CD4-positive, alpha-beta T cell treated with Interleukin-17A for 4 hours (primary cell): Measurements from ENCODE around the gene TLK2.

Experiments used
- DNase-seq: peaks from one replicate; pipeline ENCODE4 v3.0.0-alpha.2; 2020; ENCODE audit warnings: mixed read lengths

The TLK2 gene

DNA sequence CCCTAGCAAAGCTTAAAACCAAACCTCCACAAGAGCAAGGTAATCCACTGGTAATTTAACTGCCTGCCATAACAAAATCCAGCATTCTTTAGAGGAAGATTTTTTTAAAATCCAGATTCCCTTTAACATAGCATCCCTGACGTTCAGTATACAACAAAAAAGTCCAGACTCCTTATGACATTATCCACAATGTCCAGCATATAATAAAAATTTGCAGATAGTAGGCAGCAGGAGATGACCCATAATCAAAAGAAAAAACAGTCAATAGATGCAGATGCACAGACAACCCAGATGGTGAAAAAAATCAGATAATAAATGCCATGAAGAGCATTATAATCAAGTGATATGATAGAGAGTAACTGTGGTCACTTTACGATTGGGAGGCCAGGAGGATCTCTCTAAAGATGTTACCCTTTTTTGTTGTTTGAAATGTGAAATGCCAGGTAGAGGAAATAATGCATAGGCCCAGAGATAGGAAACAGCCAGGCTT, 182.0 kb downstream of the TLK2 start:
- no peak for DNase-seq

GRCh38 chr17:62661337-62661736, 182.7 kb downstream of the TLK2 start:
- DNase-seq: no peak

DNA sequence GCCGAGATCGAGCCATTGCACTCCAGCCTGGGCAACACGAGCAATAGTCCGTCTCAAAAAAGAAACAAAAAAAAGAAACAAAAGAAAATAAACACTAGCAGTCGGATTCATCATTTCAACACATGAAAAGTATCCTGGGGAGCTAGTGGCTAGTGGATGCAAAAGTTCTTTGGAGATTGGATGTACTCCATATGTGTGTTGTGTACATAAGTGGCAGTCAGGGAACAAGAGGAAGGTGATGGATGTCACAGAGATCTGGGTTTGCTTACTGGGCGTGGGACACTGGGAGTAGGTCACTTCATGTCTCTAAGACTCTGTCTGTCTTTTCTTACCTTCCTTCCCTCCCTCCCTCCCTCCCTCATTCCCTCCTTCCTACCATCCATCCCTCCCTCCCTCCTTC, 184.2 kb downstream of the TLK2 start:
- no peak for DNase-seq
